ENCODE results near the gene PRELID2.

PRELID2 gene

GRCh38 chr5:145761254-145761653 is 73.9 kb downstream of the PRELID2 start:
- DNase-seq (ENCODE audit: low read depth, low spot score): no peak
- ChIA-PET POLR2A (no interaction called here), CTCF (no interaction called here)
- no peak overlapping the region for H3K4me3 ChIP-seq (ENCODE audit: low read depth, low read length)
- no peak for TF ChIP-seq CTCF (IDR thresholded peaks at IDR 0.05; ENCODE audit: insufficient read depth, low read length, missing control alignments)

- POLR2A ChIA-PET: no interaction called here
- H3K4me3 ChIP-seq (ENCODE audit: low read depth, low read length): no peak overlapping the region
- no peak for DNase-seq (ENCODE audit: low read depth, low spot score)
- TF ChIP-seq CTCF (IDR thresholded peaks at IDR 0.05; ENCODE audit: insufficient read depth, low read length, missing control alignments): no peak
- CTCF ChIA-PET: interaction anchor here (1.5 kb wide), 1 partner anchor 10 kb away, joined by 3 read pairs; no protein-coding TSS in a partner anchor
Observed at GRCh38 chr5:145760660-145761059, 74.5 kb downstream of the PRELID2 start.

GRCh38 chr5:145752947-145753346 is 82.2 kb downstream of the PRELID2 start:
- ChIA-PET CTCF (interaction anchor here (0.6 to 1.3 kb wide), 3 partner anchors 28 to 378 kb away, joined by 3 read pairs; no protein-coding TSS in a partner anchor), POLR2A (no interaction called here)
- no peak overlapping the region for H3K4me3 ChIP-seq (ENCODE audit: low read depth, low read length)
- TF ChIP-seq CTCF (IDR thresholded peaks at IDR 0.05; ENCODE audit: insufficient read depth, low read length, missing control alignments): no peak
- no peak for DNase-seq (ENCODE audit: low read depth, low spot score)

DNA sequence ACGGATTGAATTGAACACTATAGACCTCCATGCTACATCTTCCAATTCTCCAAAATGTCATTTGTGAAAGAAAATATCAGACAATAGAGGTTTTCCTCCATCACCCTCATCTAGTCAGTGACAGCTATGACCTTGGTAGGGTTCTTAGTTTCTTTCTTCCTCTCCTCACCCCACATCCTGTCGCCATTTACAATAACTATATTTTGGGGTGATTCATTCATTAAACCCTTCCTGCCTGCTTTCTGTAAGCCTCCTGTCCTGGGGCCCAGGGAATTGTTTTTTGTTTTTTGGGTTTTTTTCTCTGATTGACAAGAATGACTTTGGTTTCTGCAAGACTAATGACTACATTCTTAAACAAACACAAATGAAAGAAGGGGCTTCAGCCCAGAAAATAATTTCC is 82.6 kb downstream of the PRELID2 start:
- ChIA-PET CTCF (interaction anchor here (0.6 kb wide), 1 partner anchor 88 kb away, joined by 3 read pairs; no protein-coding TSS in a partner anchor), POLR2A (no interaction called here)
- H3K4me3 ChIP-seq (ENCODE audit: low read depth, low read length): no peak overlapping the region
- DNase-seq (ENCODE audit: low read depth, low spot score): no peak
- no peak for TF ChIP-seq CTCF (IDR thresholded peaks at IDR 0.05; ENCODE audit: insufficient read depth, low read length, missing control alignments)

- POLR2A ChIA-PET: no interaction called here
- CTCF ChIA-PET: no interaction called here
- H3K4me3 ChIP-seq (ENCODE audit: low read depth, low read length): no peak overlapping the region
- no peak for DNase-seq (ENCODE audit: low read depth, low spot score)
- no peak for TF ChIP-seq CTCF (IDR thresholded peaks at IDR 0.05; ENCODE audit: insufficient read depth, low read length, missing control alignments)
Observed at GRCh38 chr5:145750199-145750598, 84.9 kb downstream of the PRELID2 start.

DNA sequence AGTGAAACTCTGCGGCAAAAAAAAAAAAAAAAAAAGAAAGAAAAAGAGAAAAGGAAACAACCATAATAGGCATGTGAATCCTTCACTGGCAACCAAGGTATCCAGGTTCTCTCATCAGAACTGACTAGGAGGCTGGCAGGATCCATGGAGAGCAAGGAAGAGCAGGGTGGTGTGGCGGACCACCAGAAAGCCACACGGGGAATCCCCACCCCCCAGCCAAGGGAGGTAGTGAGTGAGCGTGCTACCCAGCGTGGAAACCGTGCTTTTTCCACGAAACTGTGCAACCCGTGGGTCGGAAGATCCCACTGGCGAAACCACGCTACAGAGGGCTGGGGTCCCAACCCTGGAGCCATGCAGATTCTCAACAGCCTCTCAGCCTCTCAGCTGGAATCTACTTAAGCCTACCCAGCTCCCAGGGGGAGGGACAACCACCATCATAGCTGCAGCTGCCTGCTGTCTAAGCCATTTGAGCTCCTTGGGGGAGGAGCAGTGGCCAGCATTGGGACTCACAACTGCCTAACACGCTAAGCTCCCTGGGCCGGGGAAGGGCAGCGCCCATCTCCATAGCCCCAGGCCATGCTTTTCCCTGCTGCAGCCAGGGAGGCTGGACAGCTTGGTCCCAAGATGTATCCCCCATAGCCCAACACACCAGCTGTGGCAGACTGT is 91.6 kb downstream of the PRELID2 start:
- DNase-seq (ENCODE audit: low read depth, low spot score): no peak
- TF ChIP-seq CTCF (IDR thresholded peaks at IDR 0.05; ENCODE audit: insufficient read depth, low read length, missing control alignments): no peak
- ChIA-PET POLR2A (no interaction called here), CTCF (no interaction called here)
- no peak overlapping the region for H3K4me3 ChIP-seq (ENCODE audit: low read depth, low read length)
